K562 (cell line): Measurements from ENCODE around the gene BLOC1S3. TPM values are rescaled to one million over a fixed set of nuclear protein-coding genes. Genes with fewer than 3 reads are reported as not detected.

ENCODE experiments used
- ATAC-seq: fragments of 200-7000 bp; cut with Tn5 transposase; 3 replicates; pipeline ENCODE4 v1.9.1; 2020; ENCODE audit warnings: moderate library complexity
- BruUV-seq: library from RNA; stranded (reverse); fragments of 400-500 nt; replicated peaks from 2 replicates; lab custom pipeline; 2021; lab: Mats Ljungman, UMichigan
- CTCF ChIA-PET: fragments of 300-600 bp; formaldehyde crosslinking; extraction: SDS; loops from one replicate; lab custom pipeline; 2021; ENCODE audit warnings: low intra/inter-chr PET ratio; lab: Yijun Ruan, JAX
- POLR2A ChIA-PET: fragments of 300-600, 350-650 bp; sonication (Branson Sonifier 250); formaldehyde crosslinking; extraction: SDS; loops from one replicate; lab custom pipeline; 2021; ENCODE audit warnings: antibody characterized with exemption, inconsistent platforms; lab: Yijun Ruan, JAX
- DNase-seq, 4 experiments: peaks; one replicate each; pipeline versions ENCODE4 v3.0.0 to v3.0.0-alpha.2; 2011 to 2018; ENCODE audit warnings: low spot score in 3 of 4, mixed read lengths in 3 of 4; ENCODE audit errors: extremely low read depth in 1 of 4
- FAIRE-seq: peaks from 2 replicates; lab custom pipeline; 2011; peaks lifted over from hg19 to GRCh38; lab: Jason Lieb, UNC
- H2AFZ ChIP-seq: 2 replicates; pipeline ENCODE4 v1.6.0; 2011; ENCODE audit warnings: low read depth, low read length, control low read depth, inconsistent platforms
- H3K27ac ChIP-seq: fragments of 200-600 bp; 3 replicates; pipeline ENCODE4 v1.8.0; 2011; ENCODE audit warnings: low read depth, mild to moderate bottlenecking, control low read depth, inconsistent platforms, low read length, moderate library complexity, mixed read lengths; ENCODE audit errors: extremely low read depth
- H3K27me3 ChIP-seq, 2 experiments: fragments of 300-600 bp in 1 of 2; 2 replicates in 1 of 2; 3 replicates in 1 of 2; pipeline versions ENCODE4 v1.6.0 to v1.8.0; 2011; ENCODE audit warnings: inconsistent platforms in 2 of 2, low read length in 2 of 2, mild to moderate bottlenecking in 1 of 2, mixed read lengths in 1 of 2, moderate library complexity in 1 of 2; ENCODE audit not compliant: control insufficient read depth in 2 of 2, insufficient read depth in 2 of 2
- H3K36me3 ChIP-seq: fragments of 300-600 bp; 3 replicates; pipeline ENCODE4 v1.8.0; 2011; ENCODE audit warnings: mild to moderate bottlenecking, low read length, inconsistent platforms; ENCODE audit not compliant: control insufficient read depth, insufficient read depth
- H3K4me1 ChIP-seq, 2 experiments: fragments of 200-600 bp in 1 of 2; replicated peaks in 1 of 2; 2 replicates in 1 of 2; 3 replicates in 1 of 2; pipeline versions ENCODE4 v1.5.1 to v1.8.0; 2011; ENCODE audit warnings: inconsistent platforms in 2 of 2, low read length in 2 of 2, mild to moderate bottlenecking in 1 of 2, mixed read lengths in 1 of 2, moderate library complexity in 1 of 2; ENCODE audit not compliant: control insufficient read depth in 2 of 2, insufficient read depth in 2 of 2
- H3K4me2 ChIP-seq: 2 replicates; pipeline ENCODE4 v1.6.1; 2011; ENCODE audit warnings: low read length, control low read depth, inconsistent platforms, mixed read lengths; ENCODE audit not compliant: insufficient read depth
- H3K4me3 ChIP-seq: fragments of 200-600 bp; sonication (generic), shearing (Covaris generic); 2 replicates; pipeline ENCODE4 v1.5.1; 2016; ENCODE audit warnings: control low read depth, inconsistent platforms
- H3K79me2 ChIP-seq: fragments of 200-600 bp; 3 replicates; pipeline ENCODE4 v1.8.0; 2011; ENCODE audit warnings: low read length, inconsistent platforms; ENCODE audit not compliant: control insufficient read depth, insufficient read depth
- H3K9ac ChIP-seq, 2 experiments: 2 replicates each; pipeline versions ENCODE4 v1.6.0 to v1.6.1; 2011; ENCODE audit warnings: low read depth in 2 of 2, low read length in 2 of 2, control low read depth in 1 of 2, inconsistent platforms in 1 of 2, mild to moderate bottlenecking in 1 of 2, mixed read lengths in 1 of 2; ENCODE audit not compliant: insufficient read depth in 1 of 2
- H3K9me1 ChIP-seq: one replicate; pipeline ENCODE4 v1.6.0; 2011; ENCODE audit warnings: inconsistent platforms, mild to moderate bottlenecking, low read length, moderate library complexity; ENCODE audit not compliant: control insufficient read depth, insufficient read depth
- H3K9me3 ChIP-seq: replicated peaks from 2 replicates; pipeline ENCODE4 v1.5.1; 2011; ENCODE audit warnings: low read depth, low read length, inconsistent platforms; ENCODE audit not compliant: control insufficient read depth, insufficient read depth
- H4K20me1 ChIP-seq: replicated peaks from 2 replicates; pipeline ENCODE4 v1.6.1; 2011; ENCODE audit warnings: low read length, inconsistent platforms, mixed read lengths; ENCODE audit not compliant: control insufficient read depth, insufficient read depth
- BRD9 ChIP-seq: fragments of 450-650 bp; IDR thresholded peaks from 2 replicates; pipeline ENCODE4 v1.6.1; 2018; ENCODE audit warnings: low read depth; ENCODE audit not compliant: partially characterized antibody
- CAMTA2 ChIP-seq: fragments of 250-450 bp; sonication (Bioruptor Pico); conservative IDR thresholded peaks from 2 replicates; pipeline ENCODE4 v1.5.1; 2022
- CBX8 ChIP-seq: fragments of 200-600 bp; sonication (generic); IDR thresholded peaks from 2 replicates; pipeline ENCODE4 v1.6.1; 2012; ENCODE audit warnings: borderline replicate concordance, mixed run types, low read depth, mild to moderate bottlenecking, moderate library complexity, mixed read lengths, low read length, control low read depth, inconsistent platforms; ENCODE audit not compliant: poor library complexity, severe bottlenecking; ENCODE audit errors: extremely low read depth
- CHD1 ChIP-seq: fragments of 200-600 bp; sonication (generic); IDR thresholded peaks from one replicate; pipeline ENCODE4 v1.6.1; 2012; ENCODE audit warnings: mild to moderate bottlenecking, moderate library complexity, low read length, inconsistent platforms
- CREB3 ChIP-seq: fragments of 450-650 bp; conservative IDR thresholded peaks from 2 replicates; pipeline ENCODE4 v1.6.1; 2016; ENCODE audit warnings: missing genetic modification characterization, low read depth, mild to moderate bottlenecking, missing compliant biosample characterization, moderate library complexity
- DNMT1 ChIP-seq: fragments of 450-650 bp; IDR thresholded peaks from 2 replicates; pipeline ENCODE4 v1.6.1; 2016; ENCODE audit warnings: antibody characterized with exemption, mild to moderate bottlenecking
- ESRRB ChIP-seq: fragments of 250-450 bp; sonication (Bioruptor Pico); IDR thresholded peaks from 2 replicates; pipeline ENCODE4 v1.5.0; 2020; ENCODE audit warnings: mild to moderate bottlenecking, moderate library complexity, borderline replicate concordance
- HDAC8 ChIP-seq: fragments of 450-650 bp; IDR thresholded peaks from 2 replicates; pipeline ENCODE4 v1.6.1; 2016; ENCODE audit warnings: mild to moderate bottlenecking, missing genetic modification characterization, moderate library complexity, missing compliant biosample characterization
- IFI16 ChIP-seq: fragments of 250-450 bp; sonication (Bioruptor Pico); IDR thresholded peaks from 2 replicates; pipeline ENCODE4 v2.1.2; 2022; ENCODE audit warnings: mild to moderate bottlenecking, inconsistent platforms
- ILK ChIP-seq: fragments of 450-650 bp; IDR thresholded peaks from 2 replicates; pipeline ENCODE4 v1.6.1; 2016; ENCODE audit warnings: missing genetic modification characterization, low read depth, mild to moderate bottlenecking, missing compliant biosample characterization, moderate library complexity, borderline replicate concordance
- MCM7 ChIP-seq, 2 experiments: fragments of 450-650 bp; IDR thresholded peaks; 2 replicates each; pipeline ENCODE4 v1.6.1; 2016 to 2018
- NR4A1 ChIP-seq, 2 experiments: fragments of 250-450 bp in 1 of 2; fragments of 450-650 bp in 1 of 2; sonication (Bioruptor Pico) in 1 of 2; IDR thresholded peaks; 2 replicates each; pipeline versions ENCODE4 v1.4.0 to v1.6.1; 2016 to 2020; ENCODE audit warnings: mild to moderate bottlenecking in 2 of 2, missing compliant biosample characterization in 1 of 2, missing genetic modification characterization in 1 of 2, moderate library complexity in 1 of 2
- PHF20 ChIP-seq: fragments of 450-650 bp; IDR thresholded peaks from 2 replicates; pipeline ENCODE4 v1.6.1; 2018; ENCODE audit not compliant: partially characterized antibody
- PPARD ChIP-seq: fragments of 250-450 bp; sonication (Bioruptor Pico); IDR thresholded peaks from 2 replicates; pipeline ENCODE4 v1.8.0; 2022; ENCODE audit warnings: inconsistent platforms, mild to moderate bottlenecking, moderate library complexity
- SOX6 ChIP-seq: fragments of 450-650 bp; IDR thresholded peaks from 2 replicates; pipeline ENCODE4 v1.6.1; 2014; ENCODE audit warnings: mild to moderate bottlenecking
- WHSC1 ChIP-seq: IDR thresholded peaks from one replicate; pipeline ENCODE4 v1.6.1; 2012; ENCODE audit warnings: low read length, control low read depth, inconsistent platforms
- ZBTB5 ChIP-seq: fragments of 450-650 bp; IDR thresholded peaks from 2 replicates; pipeline ENCODE4 v1.6.1; 2017; ENCODE audit warnings: antibody characterized with exemption
- ZNF224 ChIP-seq: sonication (generic); formaldehyde crosslinking; IDR thresholded peaks from 2 replicates; pipeline ENCODE4 v1.8.0; 2022; ENCODE audit warnings: mild to moderate bottlenecking, missing genetic modification reagents
- WGBS: fragments of 100-300 bp; shearing (Covaris generic); methylation state at CpG from one replicate; pipeline ENCODE4 v1.1.6; 2016; ENCODE audit warnings: low coverage, mixed read lengths; ENCODE audit not compliant: insufficient coverage; ENCODE audit errors: missing lambda C conversion rate; 5-methylcytosine and 5-hydroxymethylcytosine counted together
- in situ Hi-C: fragments of 300-500 bp; cut with MboI; formaldehyde crosslinking; loops from 4 replicates; pipeline ENCODE4 v1.15.0; 2018; ENCODE audit warnings: inconsistent platforms, mixed read lengths
- intact Hi-C: fragments of 100-400 bp; cut with micrococcal nuclease; formaldehyde crosslinking; loops from 2 replicates; pipeline ENCODE4 v1.14.2; 2022
- polyA plus RNA-seq, 8 experiments: library from polyadenylated mRNA; depleted of rRNA in 4 of 8; stranded (reverse) in 5 of 8; unstranded in 3 of 8; fragments of >200 nt; fragmentation: Nextera tagmentation in 2 of 8; fragmentation: Illumina TruSeq in 1 of 8; extraction: Ambion mirVana in 2 of 8; extraction: Trizol in 1 of 8; gene quantifications; 2 replicates each; pipeline versions ENCODE4 v1.2.1 to v1.2.3, GENCODE V29; 2011 to 2014; ENCODE audit warnings: inconsistent platforms in 1 of 8, missing spikeins in 1 of 8
- total RNA-seq, 7 experiments: library from RNA; depleted of rRNA in 6 of 7; stranded (reverse); fragments of >200 nt in 6 of 7; fragmentation: Illumina TruSeq in 2 of 7; extraction: Trizol in 2 of 7; gene quantifications; 2 replicates each; pipeline versions ENCODE4 v1.2.1 to v1.2.3, GENCODE V29; 2011 to 2021; ENCODE audit warnings: low replicate concordance in 1 of 7

Gene BLOC1S3
- total and polyA plus RNA-seq, 9 of the 15 experiments (the other 6 are each of a cell fraction or from before 2014, with no cell fraction given): 3.9 to 20.2 (median 10.4) TPM

GRCh38 chr19:45149129-45149528, 29.5 kb upstream of the BLOC1S3 start:
- Histone ChIP-seq H3K9me3 (no peaks in the 10 kb centered on the region), H2AFZ (no peak overlapping the region), H3K4me1 (peaks cover 10 to 70% of the 10 kb centered on the region in 2 experiments), H3K79me2 (no peaks in the 10 kb centered on the region), H3K27ac (no peak overlapping the region), H3K27me3 (no peaks in the 10 kb centered on the region), H3K4me2 (no peak overlapping the region), H4K20me1 (peaks cover 2% of the 10 kb centered on the region), H3K36me3 (peaks cover 26% of the 10 kb centered on the region; the same call in 1 of the 3 replicates), H3K9me1 (peaks cover 5% of the 10 kb centered on the region), H3K9ac (peak overlapping the region in 1 of 2 experiments; percentile 43; a peak in 1 of 4 replicates), H3K4me3 (no peak overlapping the region)
- TF ChIP-seq ESRRB (CRISPR knock-in tag) (no peak), PPARD (CRISPR knock-in tag) (no peak), ILK (tag) (no peak), WHSC1 (no peak), IFI16 (CRISPR knock-in tag) (no peak), SOX6 (no peak), ZNF224 (CRISPR knock-in tag) (no peak), PHF20 (no peak), BRD9 (no peak), ZBTB5 (no peak), MCM7 (IDR thresholded peaks at IDR 0.05) (no peak), HDAC8 (tag) (no peak), CHD1 (no peak), CREB3 (tag) (no peak), DNMT1 (no peak), CBX8 (no peak), NR4A1 (CRISPR knock-in tag; IDR thresholded peaks at IDR 0.05) (no peak), NR4A1 (tag; IDR thresholded peaks at IDR 0.05) (no peak), CAMTA2 (no peak)
- 77% methylated on average over 7 of the region's 9 CpGs for WGBS
- no TSS peak for BruUV-seq
- FAIRE-seq: no peak
- ChIA-PET CTCF (no interaction called here), POLR2A (interaction anchor here (0.6 to 1.8 kb wide), 3 partner anchors 15 to 101 kb away, joined by 3 to 4 read pairs (median 3); no protein-coding TSS in a partner anchor)
- in situ Hi-C loops: no loop called here
- ATAC-seq: no peak
- no peak for DNase-seq
- intact Hi-C loops: no loop called here
